ENCODE measurements around the gene NPIPB8.
"Not testable (repeated sequence)": the region's sequence is repeated elsewhere in the genome, so short reads cannot be mapped to it uniquely, and the experiment has no call there.

Gene NPIPB8

DNA sequence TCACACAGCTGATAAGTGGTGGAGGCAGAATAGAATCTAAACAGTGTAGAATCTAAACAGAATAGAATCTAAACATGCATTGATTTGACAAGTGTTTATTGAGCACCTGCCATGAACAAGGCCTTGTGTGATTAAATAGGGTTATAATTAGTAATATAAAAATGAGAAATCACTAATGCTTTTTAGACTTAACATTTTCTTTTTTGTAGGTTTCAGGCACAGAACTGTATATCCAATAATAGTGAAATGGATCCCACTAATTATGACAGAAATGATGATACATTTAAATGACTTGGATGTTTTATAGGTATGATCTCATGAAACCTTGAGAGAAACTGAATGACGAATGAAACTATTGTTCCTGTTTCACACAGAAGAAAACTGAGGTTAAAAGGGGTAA is at the start of gene NPIPB8:
NPIPB8 (plus strand) TSS at position 301 of the 400 bp plus-strand sequence. CDS start 296 bp downstream, outside the sequence.
- not testable (repeated sequence) for DNase-seq

DNA sequence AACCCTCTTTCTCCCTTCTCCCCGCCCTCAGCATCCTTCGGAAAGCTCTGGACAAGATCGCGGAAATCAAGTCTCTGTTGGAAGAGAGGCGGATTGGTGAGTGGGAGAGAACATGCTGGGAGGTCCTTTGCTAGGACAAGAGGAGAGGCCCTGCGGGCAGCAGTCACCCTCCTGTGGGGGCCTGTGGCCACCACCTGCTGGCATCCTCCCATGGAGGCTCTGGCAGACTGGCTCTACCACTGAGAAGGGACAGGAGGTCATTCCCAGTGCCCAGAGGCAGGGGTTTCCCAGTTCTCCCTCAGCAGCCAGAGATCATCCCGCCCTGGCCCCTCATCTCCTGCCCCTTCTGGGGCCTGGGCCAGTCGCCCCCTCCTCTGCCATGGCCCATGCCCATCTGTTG is 48.8 kb upstream of the NPIPB8 start:
- DNase-seq = no peak

DNA sequence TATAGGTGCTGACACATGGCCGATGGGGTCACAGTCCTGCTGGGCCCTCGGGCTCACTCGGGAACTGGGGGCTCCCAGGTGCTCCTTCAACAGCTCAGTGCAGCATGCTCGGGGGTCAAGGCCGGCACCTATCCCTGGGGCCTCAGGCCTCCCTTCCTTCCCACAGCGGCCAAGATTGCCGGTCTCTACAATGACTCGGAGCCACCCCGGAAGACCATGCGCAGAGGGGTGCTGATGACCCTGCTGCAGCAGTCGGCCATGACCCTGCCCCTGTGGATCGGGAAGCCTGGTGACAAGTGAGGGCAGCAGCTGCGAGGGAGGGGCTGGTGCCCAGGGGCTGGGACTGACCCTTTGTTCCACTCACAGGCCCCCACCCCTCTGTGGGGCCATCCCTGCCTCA is 47.9 kb upstream of the NPIPB8 start:
- DNase-seq = no peak

DNA sequence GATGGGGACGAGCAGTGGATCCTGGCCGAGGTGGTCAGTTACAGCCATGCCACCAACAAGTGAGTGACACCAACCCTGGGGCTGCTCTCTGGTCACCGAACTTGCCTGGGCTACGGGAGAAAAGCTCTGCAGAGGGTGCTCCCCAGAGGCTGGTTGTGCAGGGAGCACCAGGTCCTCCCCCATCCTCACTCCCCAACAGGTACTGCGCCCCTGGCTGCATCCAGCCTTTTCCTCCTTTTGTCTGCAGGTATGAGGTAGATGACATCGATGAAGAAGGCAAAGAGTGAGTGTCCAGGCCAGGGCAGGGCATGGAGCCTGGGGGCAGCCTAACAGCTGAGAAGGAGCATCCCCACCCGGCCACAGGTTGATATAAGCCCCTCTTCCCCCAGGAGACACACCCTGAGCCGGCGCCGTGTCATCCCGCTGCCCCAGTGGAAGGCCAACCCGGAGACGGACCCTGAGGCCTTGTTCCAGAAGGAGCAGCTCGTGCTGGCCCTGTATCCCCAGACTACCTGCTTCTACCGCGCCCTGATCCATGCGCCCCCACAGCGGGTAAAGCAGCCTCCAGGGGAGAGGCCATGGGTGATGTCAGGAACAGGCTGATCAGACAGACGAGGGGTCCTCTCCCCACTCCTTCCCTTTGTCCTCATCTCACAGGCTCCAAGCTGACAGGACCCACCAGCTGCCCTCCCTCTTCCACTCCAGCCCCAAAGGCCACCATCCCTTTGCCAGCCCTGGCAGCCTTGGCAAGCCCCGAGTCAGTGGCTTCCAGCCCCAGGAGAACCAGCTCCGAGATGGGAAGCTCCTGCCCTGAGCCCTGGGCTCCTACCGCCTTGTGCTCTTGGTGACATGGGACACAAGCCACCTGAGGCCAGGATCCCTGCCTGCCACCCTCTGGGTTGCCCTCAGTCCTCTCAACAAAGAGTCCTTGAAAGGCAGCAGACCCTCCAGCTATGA is 47.2 kb upstream of the NPIPB8 start:
- no peak for DNase-seq

DNA sequence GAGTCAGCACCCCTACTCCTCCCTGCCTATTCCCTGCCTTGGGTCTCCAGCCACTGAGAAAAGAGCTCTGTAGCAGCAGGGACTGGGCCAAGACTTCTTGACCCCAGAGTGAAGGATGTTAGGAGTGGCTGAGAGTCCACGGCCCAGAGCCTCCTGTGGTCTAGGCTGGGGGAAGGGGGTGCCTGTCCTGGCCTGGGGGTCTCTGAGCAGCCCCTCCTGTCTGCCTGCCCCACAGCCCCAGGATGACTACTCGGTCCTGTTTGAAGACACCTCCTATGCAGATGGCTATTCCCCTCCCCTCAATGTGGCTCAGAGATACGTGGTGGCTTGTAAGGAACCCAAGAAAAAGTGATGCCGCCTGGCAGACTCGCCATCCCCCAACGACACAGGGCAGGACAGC is 46.5 kb upstream of the NPIPB8 start:
- DNase-seq = no peak

DNA sequence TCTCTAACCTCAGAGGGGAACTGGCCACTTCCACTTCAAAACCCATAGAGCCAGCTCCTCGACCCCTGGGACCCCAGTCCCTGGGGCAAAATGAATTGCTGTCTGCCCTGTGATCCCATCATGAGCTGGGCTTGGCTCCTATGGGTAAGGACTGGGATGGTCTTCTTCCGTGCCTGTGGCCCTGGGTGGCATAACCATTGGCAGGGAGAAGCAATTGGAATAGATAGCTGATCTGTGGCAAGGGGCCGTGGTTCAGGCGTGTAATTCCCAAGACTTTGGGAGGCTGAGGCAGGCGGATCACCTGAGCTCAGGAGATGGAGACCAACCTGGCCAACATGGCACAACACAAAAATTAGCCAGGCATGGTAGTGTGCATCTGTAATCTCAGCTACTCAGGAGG is 45.4 kb upstream of the NPIPB8 start:
- no peak for DNase-seq

DNA sequence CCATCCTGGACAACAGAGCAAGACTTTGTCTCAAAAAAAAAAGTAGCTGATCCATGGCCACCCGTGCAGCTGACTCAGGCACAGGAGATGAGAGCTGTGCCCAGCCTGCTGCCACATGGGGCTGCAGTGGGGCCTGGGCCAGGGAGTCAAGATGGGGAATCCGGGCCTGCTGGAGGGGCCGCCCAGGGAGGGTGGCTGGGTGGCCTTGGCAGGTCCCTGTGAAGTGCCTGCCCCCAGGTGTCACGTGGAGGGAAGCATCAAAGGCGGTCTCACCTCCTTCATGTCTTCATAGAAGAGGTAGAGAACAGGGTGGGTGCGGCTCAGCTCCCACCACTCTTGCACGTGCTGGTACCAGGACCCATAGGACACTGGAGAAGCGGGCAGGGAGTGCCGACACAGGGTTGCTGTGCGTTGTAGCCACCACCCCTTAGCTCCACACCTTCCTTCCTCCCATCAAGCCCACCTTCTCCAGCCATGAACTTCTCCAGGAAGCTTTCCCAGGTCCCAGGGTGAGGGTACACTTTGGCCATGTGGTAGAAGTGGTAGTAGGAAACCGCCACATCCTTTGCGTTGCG is 44.8 kb upstream of the NPIPB8 start:
- no peak for DNase-seq

DNA sequence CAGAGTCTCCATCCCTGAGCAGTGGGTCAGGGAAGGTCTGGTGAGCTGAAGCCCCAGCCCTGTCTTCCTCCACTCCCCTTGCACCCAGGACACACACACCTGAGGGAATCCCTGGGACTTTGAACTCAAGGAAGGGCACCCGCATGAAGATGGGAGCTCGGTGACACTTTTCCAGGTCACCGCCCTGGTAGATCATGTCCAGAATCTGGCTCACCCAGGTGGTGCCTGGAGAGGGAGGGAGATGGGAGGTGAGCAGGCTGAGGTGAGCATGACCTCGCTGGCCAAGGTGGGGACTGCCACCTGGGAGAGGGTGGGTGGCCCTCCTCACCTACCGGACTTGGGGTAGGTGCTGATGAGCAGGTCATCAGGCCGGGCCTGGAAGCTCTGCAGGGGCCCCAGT is 42.4 kb upstream of the NPIPB8 start:
- DNase-seq = not testable (repeated sequence)

DNA sequence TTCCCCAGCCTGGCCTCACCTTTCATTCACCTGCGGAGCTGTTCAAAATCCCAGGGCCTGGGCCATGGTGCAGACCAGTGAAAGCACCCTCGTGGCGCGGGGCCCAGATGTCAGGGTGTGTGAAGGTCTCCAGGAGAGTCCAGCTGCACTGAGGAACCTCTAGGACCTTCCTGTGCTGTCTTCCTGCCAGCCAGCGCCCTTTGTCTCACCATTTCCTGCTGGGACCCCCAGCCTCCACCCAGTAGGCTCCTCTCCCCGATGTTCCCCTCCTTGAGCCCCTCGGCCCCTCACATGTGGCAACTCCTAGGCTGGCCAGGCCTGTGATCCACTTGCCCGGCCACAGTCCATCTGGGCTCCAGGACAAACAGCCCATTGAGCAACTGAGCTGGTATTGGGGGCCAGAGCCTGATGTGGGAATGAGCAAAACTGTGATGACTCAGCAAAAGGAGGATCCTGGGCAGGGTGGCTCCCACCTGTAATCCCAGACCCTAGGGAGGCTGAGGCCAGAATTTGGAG is 41.7 kb upstream of the NPIPB8 start:
- no peak for DNase-seq

DNA sequence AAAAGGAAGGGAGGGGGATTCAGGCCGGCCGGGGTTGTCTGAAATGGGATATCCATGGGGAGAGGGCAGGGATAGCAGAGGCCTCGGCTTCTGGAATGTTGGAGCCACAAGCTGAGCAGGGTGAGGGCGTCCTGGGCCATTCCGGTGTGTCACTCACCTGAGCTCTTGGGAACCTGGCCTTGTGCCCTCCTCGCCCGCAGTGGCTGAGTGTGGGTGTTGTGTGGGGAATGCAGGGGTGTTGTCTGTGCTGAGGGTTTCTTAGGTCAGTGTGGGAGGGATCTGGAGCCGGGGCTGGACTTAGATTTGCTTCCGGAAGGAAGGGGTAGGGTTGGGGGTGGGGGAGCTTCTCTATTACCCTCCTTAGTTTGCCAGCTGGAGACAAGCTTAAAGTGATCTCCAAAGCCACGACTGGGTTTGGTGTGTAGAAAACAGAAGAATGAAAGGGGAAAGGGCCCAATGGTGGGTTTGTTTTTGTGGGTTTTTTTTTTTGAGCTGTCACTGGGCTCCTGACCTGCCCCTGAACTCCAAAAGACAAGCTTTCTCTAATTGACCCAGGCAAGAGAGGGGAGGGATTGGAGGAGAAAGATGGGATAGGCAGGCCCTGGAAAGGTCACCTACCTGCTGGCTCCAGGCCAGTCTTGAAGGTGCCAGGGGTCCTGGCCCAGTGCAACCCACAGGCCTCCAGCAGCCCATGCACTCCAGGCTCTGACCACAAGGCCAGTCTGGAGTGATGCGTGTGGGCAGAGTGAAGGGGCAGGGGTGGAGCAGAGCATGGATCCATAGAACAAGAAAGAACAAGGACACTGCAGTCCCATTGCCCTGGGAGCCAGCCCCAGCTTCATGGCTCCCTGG is 40.8 kb upstream of the NPIPB8 start, which contains the start of gene SULT1A2:
SULT1A2 (minus strand) TSS at position 211 of the 852 bp plus-strand sequence. CDS start 1,120 bp downstream, outside the sequence.
- no peak for DNase-seq

DNA sequence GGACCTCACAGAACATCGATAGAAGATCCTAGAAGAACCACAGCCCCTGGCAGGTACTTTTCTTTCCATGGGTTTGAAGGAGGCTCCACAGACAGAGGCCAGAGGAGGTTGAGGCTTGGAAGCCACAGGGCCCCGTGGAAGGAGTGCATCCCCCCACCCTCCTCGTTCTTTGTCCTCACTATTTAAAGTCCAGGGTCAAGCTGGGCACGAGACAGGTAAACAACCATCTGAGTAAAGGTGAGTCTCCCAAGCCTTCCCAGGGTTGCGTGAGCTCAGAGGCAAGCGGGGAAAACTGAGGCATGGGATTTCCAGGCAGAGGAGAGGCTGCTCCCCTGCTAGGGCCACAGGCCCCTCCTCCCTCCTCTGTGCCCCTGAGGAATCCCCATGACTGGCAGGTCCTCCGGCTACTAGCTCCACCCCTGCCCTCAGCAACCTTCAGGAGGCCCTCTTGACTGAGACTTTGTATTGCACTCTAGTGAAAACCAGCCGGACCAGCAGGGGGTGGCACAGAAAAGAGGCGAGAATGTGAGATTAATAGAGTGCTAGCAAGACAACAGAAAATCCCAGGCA is 40.1 kb upstream of the NPIPB8 start:
- no peak for DNase-seq

DNA sequence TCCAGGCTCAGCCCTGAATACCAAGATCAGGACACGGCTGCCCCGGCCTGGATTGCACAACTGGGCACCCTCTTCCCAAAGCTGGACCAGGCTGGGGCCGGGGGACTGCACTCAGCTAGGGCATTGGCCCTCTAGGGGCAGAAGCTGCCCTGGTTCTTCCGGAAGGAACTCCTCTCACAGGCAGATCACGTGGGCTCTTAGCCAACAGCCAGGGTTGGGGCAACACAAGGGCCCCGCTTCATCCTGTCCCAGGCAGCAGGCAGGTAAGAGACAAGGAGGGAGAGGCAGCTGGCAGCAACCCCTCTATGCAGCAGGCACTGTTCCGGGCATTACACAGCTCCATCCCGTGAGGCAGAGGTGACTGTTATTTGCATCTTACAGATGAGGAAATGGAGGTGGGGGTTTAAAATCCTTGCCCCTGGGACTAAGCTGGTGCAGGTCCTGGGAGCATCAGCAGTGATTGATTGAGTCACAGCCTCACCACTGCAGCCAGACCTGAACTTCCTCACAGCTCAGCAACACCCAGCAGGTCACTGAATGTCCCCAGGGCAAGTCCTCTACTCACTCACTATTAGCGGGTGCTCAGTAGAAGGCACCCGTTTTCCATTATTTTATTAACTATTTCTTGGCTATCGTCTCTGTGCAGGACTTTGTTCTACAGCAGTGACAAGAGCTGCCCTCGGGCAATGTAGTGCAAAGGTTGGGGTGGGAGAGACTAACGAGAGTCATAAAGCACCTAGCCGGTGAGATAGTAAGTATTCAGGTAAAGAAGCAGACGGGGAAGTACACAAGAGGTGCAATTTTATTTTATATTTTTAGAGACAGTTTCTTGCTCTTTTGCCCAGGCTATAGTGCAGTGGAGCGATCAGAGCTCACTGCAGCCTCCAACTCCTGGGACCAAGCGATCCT is 38.2 kb upstream of the NPIPB8 start:
- DNase-seq = not testable (repeated sequence)

DNA sequence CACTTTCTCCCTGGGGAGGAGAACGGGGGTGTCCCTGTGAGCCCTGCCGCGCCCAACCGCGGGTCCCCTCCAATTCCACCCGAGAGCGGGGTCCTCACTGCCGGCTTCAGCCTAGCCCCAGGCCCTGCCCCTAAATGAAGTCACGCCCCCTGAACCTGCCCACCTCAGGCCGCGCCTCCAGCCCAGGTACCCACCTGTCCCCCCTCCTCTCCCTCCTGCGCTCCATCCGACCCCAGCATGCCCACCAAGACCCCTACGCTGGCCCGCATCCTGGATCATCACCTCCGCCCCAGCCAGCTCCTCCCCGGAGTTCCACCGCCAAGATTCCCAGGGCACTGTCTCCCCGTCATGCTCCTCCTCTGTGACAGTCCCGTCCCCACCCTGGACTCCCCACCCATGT is 36.9 kb upstream of the NPIPB8 start:
- DNase-seq = not testable (repeated sequence)

DNA sequence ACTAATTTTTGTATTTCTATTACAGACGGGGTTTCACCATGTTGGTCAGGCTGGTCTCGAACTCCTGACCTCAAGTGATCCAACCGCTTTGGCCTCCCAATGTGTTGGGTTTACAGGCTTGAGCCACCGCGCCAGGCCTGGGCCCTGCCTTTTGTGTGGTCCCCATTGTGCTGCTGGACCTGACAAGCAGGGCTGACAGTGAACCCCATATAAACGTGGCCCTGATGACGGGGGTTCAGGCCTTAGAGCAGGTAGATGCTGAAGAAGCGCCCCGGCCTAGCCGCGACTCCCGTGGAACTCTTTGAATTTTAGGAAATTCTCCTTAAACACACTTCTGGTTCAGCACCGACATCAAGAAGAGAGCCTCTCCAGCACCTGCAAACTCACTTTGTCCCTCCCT is 36.3 kb upstream of the NPIPB8 start:
- DNase-seq = not testable (repeated sequence)

DNA sequence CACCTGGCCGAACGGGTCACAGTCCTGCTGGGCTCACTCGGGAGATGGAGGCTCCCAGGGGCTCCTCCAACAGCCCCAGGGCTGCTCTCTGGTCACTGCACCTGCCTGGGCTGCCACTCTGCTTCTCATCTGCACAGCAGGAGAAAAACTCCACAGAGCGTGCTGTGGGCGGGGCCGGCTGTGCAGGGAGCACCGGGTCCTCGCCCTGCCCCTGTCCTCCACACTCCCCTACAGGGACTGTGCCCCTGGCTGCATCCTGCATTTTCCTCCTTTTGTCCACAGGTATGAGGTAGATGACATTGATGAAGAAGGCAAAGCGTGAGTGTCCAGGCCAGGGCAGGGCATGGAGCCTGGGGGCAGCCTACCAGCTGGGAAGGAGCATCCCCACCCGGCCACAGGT is 35.8 kb upstream of the NPIPB8 start:
- not testable (repeated sequence) for DNase-seq

DNA sequence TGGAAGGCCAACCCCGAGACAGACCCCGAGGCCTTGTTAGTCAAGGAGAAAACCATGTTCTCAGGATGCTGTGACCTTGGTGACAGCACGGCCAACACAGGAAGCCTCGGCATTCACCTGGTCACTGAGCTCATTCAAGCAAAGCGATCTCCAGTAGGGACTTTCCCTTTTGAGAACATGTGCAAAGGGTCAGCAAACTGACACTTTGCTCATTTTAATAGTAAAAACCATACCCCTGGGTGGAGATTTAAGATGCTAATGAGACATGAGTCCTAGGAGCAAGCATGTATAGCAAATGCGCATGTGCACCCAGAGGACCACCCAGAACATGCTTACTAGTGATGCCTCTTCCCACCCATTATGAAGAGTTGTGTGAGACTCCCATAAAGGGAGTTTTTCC is 35.3 kb upstream of the NPIPB8 start:
- no peak for DNase-seq

DNA sequence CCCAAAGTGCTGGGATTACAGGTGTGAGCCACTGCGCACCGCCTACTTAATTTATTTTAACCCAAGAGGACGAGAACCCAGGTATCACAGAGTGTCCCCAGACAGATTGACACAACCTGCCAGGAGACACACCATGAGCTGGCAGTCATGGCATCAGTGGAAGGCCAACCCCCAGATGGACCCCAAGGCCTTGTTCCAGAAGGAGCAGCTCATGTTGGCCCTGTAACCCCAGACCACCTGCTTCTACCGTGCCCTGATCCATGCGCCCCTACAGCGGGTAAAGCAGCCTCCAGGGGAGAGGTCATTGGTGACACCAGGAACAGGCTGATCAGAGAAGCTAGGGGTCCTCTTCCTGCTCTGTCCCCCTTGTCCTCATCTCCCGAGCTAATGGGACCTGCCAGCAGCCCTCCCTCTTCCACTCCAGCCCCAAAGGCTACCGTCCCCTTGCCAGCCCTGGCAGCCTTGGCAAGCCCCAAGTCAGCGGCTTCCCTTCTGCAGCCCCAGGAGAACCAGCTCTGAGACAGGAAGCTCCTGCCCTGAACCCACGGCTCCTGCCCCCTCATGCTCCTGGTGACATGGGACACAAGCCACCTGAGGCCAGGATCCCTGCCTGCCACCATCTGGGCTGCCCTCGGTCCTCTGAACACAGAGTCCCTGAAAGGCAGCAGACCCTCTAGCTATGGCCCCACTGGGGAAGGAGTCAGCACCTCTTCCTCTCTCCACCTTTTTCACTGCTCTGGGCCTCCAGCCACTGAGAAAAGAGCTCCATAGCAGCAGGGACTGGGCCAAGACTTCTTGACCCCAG is 34.3 kb upstream of the NPIPB8 start:
- DNase-seq = no peak

DNA sequence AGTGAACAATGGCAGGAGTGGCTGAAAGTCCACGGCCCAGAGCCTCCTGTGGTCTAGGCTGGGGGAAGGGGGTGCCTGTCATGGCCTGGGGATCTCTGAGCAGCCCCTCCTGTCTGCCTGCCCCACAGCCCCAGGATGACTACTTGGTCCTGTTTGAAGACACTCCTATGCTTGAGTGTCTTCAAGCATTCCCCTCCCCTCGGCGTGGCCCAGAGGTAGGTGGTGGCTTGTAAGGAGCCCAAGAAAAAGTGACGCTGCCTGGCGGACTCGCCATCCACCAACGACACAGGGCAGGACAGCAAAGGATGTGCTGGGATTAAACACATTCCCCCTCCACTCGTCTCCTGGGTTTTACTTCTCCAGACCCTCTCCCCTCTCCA is 33.7 kb upstream of the NPIPB8 start:
- DNase-seq = no peak

DNA sequence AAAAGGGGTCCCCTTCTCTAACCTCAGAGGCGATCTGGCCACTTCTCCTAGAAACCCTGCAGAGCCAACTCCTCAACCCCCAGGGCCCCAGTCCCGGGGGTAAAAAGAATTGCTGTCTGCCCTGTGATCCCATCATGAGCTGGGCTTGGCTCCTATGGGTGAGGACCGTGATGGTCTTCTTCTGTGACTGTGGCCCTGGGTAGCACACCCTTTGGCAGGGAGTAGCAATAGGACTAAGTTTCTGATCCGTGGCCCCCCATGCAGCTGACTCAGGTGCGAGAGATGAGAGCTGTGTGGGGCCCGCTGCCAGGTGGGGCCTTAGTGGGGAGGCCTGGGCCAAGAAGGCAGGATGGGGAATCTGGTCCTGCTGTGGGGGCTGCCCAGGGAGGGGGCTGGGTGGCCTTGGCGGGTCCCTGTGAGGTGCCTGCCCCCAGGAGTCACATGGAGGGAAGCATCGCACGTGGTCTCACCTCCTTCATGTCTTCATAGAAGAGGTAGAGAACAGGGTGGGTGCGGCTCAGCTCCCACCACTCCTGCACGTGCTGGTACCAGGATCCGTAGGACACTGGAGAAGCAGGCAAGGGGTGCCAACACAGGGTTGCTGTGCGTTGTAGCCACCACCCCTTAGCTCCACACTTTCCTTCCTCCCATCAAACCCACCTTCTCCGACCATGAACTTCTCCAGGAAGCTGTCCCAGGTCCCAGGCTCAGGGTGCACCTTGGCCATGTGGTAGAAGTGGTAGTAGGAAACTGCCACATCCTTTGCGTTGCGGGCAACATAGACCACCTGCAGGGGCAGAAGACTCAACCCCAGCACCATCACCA is 31.4 kb upstream of the NPIPB8 start:
- DNase-seq = no peak

DNA sequence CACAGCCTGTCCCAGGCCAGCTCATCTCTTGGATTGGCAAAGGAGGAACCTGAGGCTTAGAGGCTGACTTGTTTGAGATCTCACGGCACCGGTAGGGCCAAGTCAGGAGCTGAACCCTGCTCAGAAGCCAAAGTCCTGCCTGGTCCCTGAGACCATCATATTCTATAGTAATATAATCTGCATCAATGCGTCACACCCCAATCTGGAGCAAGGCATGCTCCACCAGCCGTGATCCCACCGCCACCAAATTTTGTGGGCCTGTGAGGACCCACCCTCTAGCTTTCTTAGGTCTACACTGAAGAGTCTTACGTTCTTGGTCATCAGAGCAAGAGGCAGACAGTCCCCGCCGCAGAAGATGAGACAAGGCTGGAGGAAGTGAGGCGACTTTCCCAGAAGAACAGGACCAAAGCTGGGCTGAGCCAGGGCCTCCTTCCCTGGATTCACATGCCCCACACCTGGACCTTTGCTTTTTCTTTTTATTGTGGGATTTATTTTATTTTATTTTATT is 30.7 kb upstream of the NPIPB8 start:
- DNase-seq = no peak

Data from SHP77 treated with DMSO at 0.1 percent for 48 hours (cell line).